ENCODE results near the gene CACNA1C. TPM values are rescaled to one million over a fixed set of nuclear protein-coding genes. Genes with fewer than 3 reads are reported as not detected.

CACNA1C gene
- total RNA-seq, 4 donors from 2014 or later = 2.9 to 5.3 (median 4.3) TPM

DNA sequence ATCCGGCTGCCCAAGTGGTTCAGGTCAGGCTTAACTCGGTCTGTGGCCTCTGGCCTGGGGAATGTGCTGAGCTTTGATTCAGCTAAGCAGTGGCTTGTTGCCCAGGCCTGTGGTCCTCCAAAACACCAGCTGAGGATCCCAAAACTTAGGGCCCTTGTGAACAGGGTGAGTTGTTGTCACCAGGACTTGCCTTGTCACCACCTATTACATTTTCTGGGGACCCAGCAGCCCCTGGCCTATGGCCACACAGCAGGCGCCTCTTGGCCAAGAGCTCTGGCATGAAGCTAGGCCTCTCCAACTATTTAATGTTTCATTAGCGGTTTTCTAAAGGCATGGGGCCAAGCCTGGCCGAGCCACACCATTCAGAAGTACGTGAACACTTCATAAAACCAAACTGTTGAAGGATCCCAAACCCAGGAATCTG is 343.7 kb downstream of the CACNA1C start:
- TF ChIP-seq, protein P1, sequence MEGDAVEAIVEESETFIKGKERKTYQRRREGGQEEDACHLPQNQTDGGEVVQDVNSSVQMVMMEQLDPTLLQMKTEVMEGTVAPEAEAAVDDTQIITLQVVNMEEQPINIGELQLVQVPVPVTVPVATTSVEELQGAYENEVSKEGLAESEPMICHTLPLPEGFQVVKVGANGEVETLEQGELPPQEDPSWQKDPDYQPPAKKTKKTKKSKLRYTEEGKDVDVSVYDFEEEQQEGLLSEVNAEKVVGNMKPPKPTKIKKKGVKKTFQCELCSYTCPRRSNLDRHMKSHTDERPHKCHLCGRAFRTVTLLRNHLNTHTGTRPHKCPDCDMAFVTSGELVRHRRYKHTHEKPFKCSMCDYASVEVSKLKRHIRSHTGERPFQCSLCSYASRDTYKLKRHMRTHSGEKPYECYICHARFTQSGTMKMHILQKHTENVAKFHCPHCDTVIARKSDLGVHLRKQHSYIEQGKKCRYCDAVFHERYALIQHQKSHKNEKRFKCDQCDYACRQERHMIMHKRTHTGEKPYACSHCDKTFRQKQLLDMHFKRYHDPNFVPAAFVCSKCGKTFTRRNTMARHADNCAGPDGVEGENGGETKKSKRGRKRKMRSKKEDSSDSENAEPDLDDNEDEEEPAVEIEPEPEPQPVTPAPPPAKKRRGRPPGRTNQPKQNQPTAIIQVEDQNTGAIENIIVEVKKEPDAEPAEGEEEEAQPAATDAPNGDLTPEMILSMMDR (IDR thresholded peaks at IDR 0.05; ENCODE audit: low read depth) = no peak

DNA sequence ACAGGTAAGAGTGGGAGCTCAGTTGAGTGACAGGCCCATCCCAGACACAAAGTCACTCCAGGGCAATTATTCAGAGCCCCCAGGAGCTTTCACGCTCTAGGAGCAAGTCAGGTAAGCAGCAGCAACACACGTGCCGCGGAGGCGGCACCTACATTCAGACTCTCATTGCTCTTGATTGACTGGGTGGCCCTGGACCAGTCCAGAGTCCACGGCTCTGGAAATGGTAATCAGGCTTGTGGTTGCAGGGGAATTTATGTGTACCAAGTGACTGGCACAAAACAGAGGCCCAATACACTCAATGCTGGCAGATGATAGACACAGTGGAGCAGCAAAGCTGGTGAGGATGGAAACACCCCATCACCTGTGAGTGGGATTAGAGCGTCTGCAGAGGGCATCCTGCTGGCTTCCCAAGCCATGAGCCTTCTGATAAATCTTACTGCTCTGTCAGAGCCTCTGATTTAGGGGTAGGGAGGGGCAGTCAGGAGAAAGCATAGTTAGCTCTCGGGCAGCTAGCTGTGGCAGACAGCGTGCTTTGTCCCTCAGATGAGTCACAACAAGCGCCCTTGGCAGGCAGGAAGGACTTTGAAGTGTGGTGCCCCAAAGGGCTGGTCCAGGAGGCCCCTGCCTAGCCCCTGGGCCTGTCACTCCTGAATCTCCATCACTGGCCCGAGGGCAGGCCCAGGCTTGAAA is 344.7 kb downstream of the CACNA1C start:
- TF ChIP-seq, protein P1 (IDR thresholded peaks at IDR 0.05; ENCODE audit: low read depth) = no peak

DNA sequence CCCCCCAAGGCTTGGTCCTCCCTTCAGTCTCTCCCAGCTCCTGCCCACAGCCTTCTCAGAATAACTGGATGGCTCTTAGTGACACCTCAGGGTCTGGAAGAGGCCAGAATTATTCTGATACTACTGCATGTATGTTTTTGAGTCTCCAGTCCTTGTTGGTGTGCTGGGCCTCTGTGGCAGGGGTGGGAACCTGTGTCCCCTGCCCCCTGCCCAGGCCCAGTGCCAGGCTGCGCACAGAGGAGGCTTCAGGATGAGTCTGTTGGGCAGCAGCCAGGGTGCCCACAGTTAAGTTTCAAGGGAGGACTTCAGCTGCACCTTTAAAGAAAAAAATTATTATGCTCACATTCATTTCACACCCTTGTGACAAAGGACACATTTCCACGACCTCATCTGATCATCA is 348.3 kb downstream of the CACNA1C start:
- TF ChIP-seq, protein P1 (IDR thresholded peaks at IDR 0.05; ENCODE audit: low read depth) = no peak

DNA sequence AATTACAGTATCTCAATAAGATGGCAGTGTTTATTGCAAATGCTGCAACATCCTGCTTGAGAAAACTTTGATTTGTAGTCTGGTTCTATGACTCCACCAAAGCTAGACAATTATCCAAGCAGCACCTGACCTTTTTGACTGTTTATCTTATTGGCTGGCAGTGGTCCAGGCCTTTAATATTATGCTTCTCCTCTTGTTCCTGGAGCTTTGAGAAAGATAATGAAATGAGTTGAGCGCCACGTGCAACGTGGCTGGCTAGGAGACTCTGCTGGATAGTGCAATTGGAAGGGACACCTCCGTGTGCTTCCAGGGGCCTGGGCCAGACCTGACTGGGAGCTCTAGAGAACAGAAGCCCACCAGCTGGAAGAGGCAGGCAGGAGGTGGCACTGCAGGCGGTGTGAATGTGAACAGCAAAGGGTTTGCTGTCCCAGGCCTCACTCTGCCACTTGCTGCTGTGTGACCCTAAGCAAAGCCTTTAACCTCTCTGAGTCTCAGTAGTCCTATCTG is 349.3 kb downstream of the CACNA1C start:
- TF ChIP-seq, protein P1 (IDR thresholded peaks at IDR 0.05; ENCODE audit: low read depth) = no peak

DNA sequence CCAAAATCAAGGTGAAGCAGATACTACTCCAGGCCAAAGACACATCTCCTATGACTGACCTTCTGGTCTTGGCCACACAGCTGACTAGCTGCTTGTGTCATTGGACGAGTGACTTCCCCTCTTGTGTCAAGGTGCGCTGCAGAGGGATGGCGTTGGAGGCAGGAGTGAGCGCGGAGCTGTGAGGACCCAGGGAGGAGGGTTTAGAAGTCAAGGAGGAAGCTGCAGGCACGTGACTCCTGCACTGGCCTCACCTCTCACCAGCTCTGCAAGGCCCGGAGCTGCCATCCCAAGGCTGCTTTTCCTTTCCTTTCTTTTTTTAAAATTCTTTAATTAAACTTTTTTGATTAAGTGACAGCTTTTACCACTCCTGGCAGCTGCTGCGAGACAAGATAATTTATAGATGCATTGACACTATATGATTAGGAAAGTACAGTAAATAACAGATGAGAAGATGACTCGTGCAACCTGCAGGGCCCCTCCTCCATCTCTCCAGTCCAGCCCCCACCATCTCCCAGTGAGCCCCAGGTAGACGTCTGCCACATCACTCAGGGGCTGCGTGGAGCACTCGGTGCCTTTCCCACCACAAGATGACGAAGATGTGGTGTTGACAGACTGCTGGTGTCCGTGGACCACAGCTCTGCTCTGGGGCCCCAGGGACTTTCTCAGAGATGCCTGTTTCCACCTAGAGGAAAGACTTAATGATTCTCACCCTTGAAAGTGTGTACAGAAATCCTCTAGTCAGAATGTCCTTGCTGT is 350.6 kb downstream of the CACNA1C start:
- TF ChIP-seq, protein P1 (IDR thresholded peaks at IDR 0.05; ENCODE audit: low read depth) = no peak

DNA sequence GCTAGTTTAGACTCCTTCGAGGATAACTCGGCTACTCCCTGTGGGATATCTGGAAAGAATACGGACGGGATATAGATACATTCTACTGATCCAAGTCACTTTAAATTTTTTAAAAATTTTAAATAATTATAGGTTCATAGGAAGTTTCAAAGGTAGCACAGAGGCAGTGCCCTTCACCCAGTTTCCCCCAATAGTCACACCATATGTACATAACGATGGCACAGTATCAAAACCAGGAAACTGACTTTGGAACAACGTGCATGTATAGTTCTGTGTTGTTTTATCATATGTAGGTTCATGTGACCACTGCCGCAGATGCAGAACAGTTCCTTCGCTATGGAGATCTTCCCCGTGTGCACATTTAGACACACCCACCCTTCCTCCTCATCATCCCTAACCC is 352.3 kb downstream of the CACNA1C start:
- TF ChIP-seq, protein P1 (IDR thresholded peaks at IDR 0.05; ENCODE audit: low read depth) = no peak

DNA sequence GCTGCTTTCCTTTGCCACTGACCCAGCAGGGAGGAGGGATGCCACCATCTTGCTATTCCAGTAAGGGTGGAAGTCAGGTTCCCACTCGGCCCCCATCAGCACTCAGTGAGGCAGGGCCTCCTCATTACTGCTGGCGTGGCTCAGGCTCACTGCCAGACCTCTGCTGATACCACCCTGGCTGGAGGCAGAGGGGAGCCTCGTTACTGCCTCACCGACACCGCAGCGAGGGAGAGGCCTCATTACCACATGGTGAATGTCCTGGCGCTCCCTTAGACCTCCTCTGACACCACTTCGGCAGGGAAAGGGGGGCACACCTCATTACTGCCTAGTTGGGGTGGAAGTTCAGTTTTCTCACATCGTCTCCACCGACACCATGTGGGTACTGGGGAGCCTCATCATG is 354.1 kb downstream of the CACNA1C start:
- TF ChIP-seq, protein P1 (IDR thresholded peaks at IDR 0.05; ENCODE audit: low read depth) = no peak
